Measurements from ENCODE around the gene OR8K1. TPM values are rescaled to one million over a fixed set of nuclear protein-coding genes. Genes with fewer than 3 reads are reported as not detected.

The OR8K1 gene
- total and polyA plus RNA-seq, 4 donors = not detected

DNA sequence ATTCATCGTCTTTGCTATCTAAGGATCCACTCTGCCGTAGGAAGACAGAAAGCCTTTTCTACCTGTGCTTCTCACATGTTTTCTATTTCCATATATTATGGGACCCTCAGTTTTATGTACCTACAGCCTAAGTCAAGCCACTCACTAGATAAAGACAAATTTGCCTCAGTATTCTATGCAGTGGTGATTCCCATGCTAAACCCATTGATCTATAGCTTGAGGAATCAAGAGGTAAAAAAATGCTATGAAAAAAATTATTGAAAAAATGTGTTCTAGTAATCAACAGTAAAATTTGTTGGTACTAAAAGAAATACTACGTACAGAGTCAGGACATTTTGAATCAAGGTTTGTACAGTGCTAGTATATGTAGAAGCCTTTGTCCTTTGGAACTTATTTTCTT lies 48.5 kb downstream of the OR8K1 start:
- Histone ChIP-seq H3K27me3 (ENCODE audit: control insufficient read depth in 4 of 4, insufficient read depth in 4 of 4, low read length in 3 of 4) (no peaks in the 10 kb centered on the region), H3K36me3 (ENCODE audit: control insufficient read depth in 4 of 4, insufficient read depth in 3 of 4, low read depth in 1 of 4, low read length in 3 of 4) (no peaks in the 10 kb centered on the region), H3K9me3 (ENCODE audit: control insufficient read depth in 4 of 4, low read length in 3 of 4) (no peaks in the 10 kb centered on the region), H3K27ac (ENCODE audit: low read depth in 1 of 2, low read length in 2 of 2) (no peak overlapping the region), H3K9ac (ENCODE audit: low read depth in 1 of 2, low read length in 2 of 2) (no peak overlapping the region), H3K4me3 (ENCODE audit: low read depth in 1 of 3, low read length in 3 of 3) (no peak overlapping the region), H3K4me1 (ENCODE audit: control insufficient read depth in 4 of 4, insufficient read depth in 4 of 4, low read length in 3 of 4) (no peaks in the 10 kb centered on the region)
- 80% methylated on average over 3 of the region's 3 CpGs for WGBS
- no peak for DNase-seq (ENCODE audit: low spot score)
- TF ChIP-seq, protein P1, sequence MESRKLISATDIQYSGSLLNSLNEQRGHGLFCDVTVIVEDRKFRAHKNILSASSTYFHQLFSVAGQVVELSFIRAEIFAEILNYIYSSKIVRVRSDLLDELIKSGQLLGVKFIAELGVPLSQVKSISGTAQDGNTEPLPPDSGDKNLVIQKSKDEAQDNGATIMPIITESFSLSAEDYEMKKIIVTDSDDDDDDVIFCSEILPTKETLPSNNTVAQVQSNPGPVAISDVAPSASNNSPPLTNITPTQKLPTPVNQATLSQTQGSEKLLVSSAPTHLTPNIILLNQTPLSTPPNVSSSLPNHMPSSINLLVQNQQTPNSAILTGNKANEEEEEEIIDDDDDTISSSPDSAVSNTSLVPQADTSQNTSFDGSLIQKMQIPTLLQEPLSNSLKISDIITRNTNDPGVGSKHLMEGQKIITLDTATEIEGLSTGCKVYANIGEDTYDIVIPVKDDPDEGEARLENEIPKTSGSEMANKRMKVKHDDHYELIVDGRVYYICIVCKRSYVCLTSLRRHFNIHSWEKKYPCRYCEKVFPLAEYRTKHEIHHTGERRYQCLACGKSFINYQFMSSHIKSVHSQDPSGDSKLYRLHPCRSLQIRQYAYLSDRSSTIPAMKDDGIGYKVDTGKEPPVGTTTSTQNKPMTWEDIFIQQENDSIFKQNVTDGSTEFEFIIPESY (IDR thresholded peaks at IDR 0.05) = no peak
- TF ChIP-seq HNF4A (conservative IDR thresholded peaks at IDR 0.05) = no peak
- TF ChIP-seq YY1 (IDR thresholded peaks at IDR 0.05) = no peak
- TF ChIP-seq GABPA (IDR thresholded peaks at IDR 0.05 in 1 of 2, conservative IDR thresholded peaks at IDR 0.05 in 1 of 2) = no peak
- no peak for TF ChIP-seq FOXA1 (IDR thresholded peaks at IDR 0.05)
- TF ChIP-seq, protein P2, sequence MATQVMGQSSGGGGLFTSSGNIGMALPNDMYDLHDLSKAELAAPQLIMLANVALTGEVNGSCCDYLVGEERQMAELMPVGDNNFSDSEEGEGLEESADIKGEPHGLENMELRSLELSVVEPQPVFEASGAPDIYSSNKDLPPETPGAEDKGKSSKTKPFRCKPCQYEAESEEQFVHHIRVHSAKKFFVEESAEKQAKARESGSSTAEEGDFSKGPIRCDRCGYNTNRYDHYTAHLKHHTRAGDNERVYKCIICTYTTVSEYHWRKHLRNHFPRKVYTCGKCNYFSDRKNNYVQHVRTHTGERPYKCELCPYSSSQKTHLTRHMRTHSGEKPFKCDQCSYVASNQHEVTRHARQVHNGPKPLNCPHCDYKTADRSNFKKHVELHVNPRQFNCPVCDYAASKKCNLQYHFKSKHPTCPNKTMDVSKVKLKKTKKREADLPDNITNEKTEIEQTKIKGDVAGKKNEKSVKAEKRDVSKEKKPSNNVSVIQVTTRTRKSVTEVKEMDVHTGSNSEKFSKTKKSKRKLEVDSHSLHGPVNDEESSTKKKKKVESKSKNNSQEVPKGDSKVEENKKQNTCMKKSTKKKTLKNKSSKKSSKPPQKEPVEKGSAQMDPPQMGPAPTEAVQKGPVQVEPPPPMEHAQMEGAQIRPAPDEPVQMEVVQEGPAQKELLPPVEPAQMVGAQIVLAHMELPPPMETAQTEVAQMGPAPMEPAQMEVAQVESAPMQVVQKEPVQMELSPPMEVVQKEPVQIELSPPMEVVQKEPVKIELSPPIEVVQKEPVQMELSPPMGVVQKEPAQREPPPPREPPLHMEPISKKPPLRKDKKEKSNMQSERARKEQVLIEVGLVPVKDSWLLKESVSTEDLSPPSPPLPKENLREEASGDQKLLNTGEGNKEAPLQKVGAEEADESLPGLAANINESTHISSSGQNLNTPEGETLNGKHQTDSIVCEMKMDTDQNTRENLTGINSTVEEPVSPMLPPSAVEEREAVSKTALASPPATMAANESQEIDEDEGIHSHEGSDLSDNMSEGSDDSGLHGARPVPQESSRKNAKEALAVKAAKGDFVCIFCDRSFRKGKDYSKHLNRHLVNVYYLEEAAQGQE (IDR thresholded peaks at IDR 0.05) = no peak
- TF ChIP-seq HNF4G (IDR thresholded peaks at IDR 0.05) = no peak
- TF ChIP-seq RXRA (IDR thresholded peaks at IDR 0.05) = no peak
- no peak for TF ChIP-seq EGR1 (IDR thresholded peaks at IDR 0.05; ENCODE audit: low read depth in 2 of 2)

GRCh38 chr11:56396047-56396446 lies 50.2 kb downstream of the OR8K1 start:
- no peak for DNase-seq (ENCODE audit: low spot score)
- Histone ChIP-seq H3K9ac (ENCODE audit: low read depth in 1 of 2, low read length in 2 of 2) (no peak overlapping the region), H3K27me3 (ENCODE audit: control insufficient read depth in 4 of 4, insufficient read depth in 4 of 4, low read length in 3 of 4) (no peaks in the 10 kb centered on the region), H3K27ac (ENCODE audit: low read depth in 1 of 2, low read length in 2 of 2) (no peak overlapping the region), H3K4me3 (ENCODE audit: low read depth in 1 of 3, low read length in 3 of 3) (no peak overlapping the region), H3K4me1 (ENCODE audit: control insufficient read depth in 4 of 4, insufficient read depth in 4 of 4, low read length in 3 of 4) (no peaks in the 10 kb centered on the region), H3K9me3 (ENCODE audit: control insufficient read depth in 4 of 4, low read length in 3 of 4) (no peaks in the 10 kb centered on the region), H3K36me3 (ENCODE audit: control insufficient read depth in 4 of 4, insufficient read depth in 3 of 4, low read depth in 1 of 4, low read length in 3 of 4) (no peaks in the 10 kb centered on the region)
- TF ChIP-seq TAF1 (conservative IDR thresholded peaks at IDR 0.05) (no peak), NR2F2 (IDR thresholded peaks at IDR 0.05) (no peak), GABPA (IDR thresholded peaks at IDR 0.05 in 1 of 2, conservative IDR thresholded peaks at IDR 0.05 in 1 of 2) (no peak), MAX (IDR thresholded peaks at IDR 0.05) (no peak), EGR1 (IDR thresholded peaks at IDR 0.05; ENCODE audit: low read depth in 2 of 2) (no peak)
- TF ChIP-seq, protein P1 (IDR thresholded peaks at IDR 0.05) = no peak
- WGBS = 40% methylated on average over 3 of the region's 3 CpGs

Other genes starting within 250 kb of the OR8K1 start
- not detected for gene OR8H2, start 242.4 kb upstream of the OR8K1 start, total RNA-seq
- not detected for gene OR8H2, start 242.4 kb upstream of the OR8K1 start, polyA plus RNA-seq
- gene OR8H3, start 223.7 kb upstream of the OR8K1 start, total RNA-seq = not detected
- gene OR8H3, start 223.7 kb upstream of the OR8K1 start, polyA plus RNA-seq = not detected
- not detected for gene OR8J3, start 205.8 kb upstream of the OR8K1 start, total RNA-seq
- gene OR8J3, start 205.8 kb upstream of the OR8K1 start, polyA plus RNA-seq = not detected
- not detected for gene OR8K5, start 185.7 kb upstream of the OR8K1 start, total RNA-seq
- gene OR8K5, start 185.7 kb upstream of the OR8K1 start, polyA plus RNA-seq = not detected
- not detected for gene OR5J2, start 169.4 kb upstream of the OR8K1 start, total RNA-seq
- not detected for gene OR5J2, start 169.4 kb upstream of the OR8K1 start, polyA plus RNA-seq
- not detected for gene OR5T2, start 111.8 kb upstream of the OR8K1 start, total RNA-seq
- not detected for gene OR5T2, start 111.8 kb upstream of the OR8K1 start, polyA plus RNA-seq
- not detected for gene OR5T3, start 93.8 kb upstream of the OR8K1 start, total RNA-seq
- gene OR5T3, start 93.8 kb upstream of the OR8K1 start, polyA plus RNA-seq = not detected
- gene OR5T1, start 71.9 kb upstream of the OR8K1 start, total RNA-seq = not detected
- gene OR5T1, start 71.9 kb upstream of the OR8K1 start, polyA plus RNA-seq = not detected
- not detected for gene OR8H1, start 53.8 kb upstream of the OR8K1 start, total RNA-seq
- not detected for gene OR8H1, start 53.8 kb upstream of the OR8K1 start, polyA plus RNA-seq
- not detected for gene OR8K3, start 30.9 kb upstream of the OR8K1 start, total RNA-seq
- gene OR8K3, start 30.9 kb upstream of the OR8K1 start, polyA plus RNA-seq = not detected
- gene OR8J1, start 8.3 kb downstream of the OR8K1 start, total RNA-seq = not detected
- gene OR8J1, start 8.3 kb downstream of the OR8K1 start, polyA plus RNA-seq = not detected
- not detected for gene OR8U1, start 29.6 kb downstream of the OR8K1 start, total RNA-seq
- gene OR8U1, start 29.6 kb downstream of the OR8K1 start, polyA plus RNA-seq = not detected
- gene OR5AL1, start 66.7 kb downstream of the OR8K1 start, total RNA-seq = not detected
- not detected for gene OR5AL1, start 66.7 kb downstream of the OR8K1 start, polyA plus RNA-seq
- gene OR5M3, start 127.3 kb downstream of the OR8K1 start, total RNA-seq = not detected
- gene OR5M3, start 127.3 kb downstream of the OR8K1 start, polyA plus RNA-seq = not detected
- not detected for gene OR5M8, start 145.3 kb downstream of the OR8K1 start, total RNA-seq
- not detected for gene OR5M8, start 145.3 kb downstream of the OR8K1 start, polyA plus RNA-seq
- not detected for gene OR5M11, start 197.2 kb downstream of the OR8K1 start, total RNA-seq
- not detected for gene OR5M11, start 197.2 kb downstream of the OR8K1 start, polyA plus RNA-seq
- not detected for gene OR5M10, start 231.7 kb downstream of the OR8K1 start, total RNA-seq
- gene OR5M10, start 231.7 kb downstream of the OR8K1 start, polyA plus RNA-seq = not detected

Data from liver (tissue), 9 donors.